B cell (primary cell): ENCODE results near the gene ZNF440. TPM values are rescaled to one million over a fixed set of nuclear protein-coding genes. Genes with fewer than 3 reads are reported as not detected.

Source experiments
- ATAC-seq: fragments of 200-7000 bp; cut with Tn5 transposase; one replicate; pipeline ENCODE4 v1.10.0; 2021; ENCODE audit warnings: low read depth, mild to moderate bottlenecking, moderate number of reproducible peaks, moderate library complexity
- CTCF ChIA-PET: fragments of 350-600 bp; sonication (Branson Sonifier 250); formaldehyde crosslinking; loops from one replicate; lab custom pipeline; 2021; ENCODE audit warnings: antibody characterized with exemption, inconsistent platforms; lab: Charles Lee
- POLR2A ChIA-PET: fragments of 350-600 bp; sonication (Branson Sonifier 250); formaldehyde crosslinking; loops from one replicate; lab custom pipeline; 2021; ENCODE audit warnings: antibody characterized with exemption; lab: Charles Lee
- DNase-seq: peaks from one replicate; pipeline ENCODE4 v3.0.0; 2013
- H2AFZ ChIP-seq: 2 replicates; pipeline ENCODE4 v1.6.1; 2012; ENCODE audit warnings: mild to moderate bottlenecking, low read depth, low read length; ENCODE audit not compliant: insufficient read depth, poor library complexity, severe bottlenecking
- H3K27ac ChIP-seq, 2 donors: 1 replicate in 1 of 2; 2 replicates in 1 of 2; pipeline ENCODE4 v1.5.1; 2012 to 2013; ENCODE audit warnings: low read length in 2 of 2, mild to moderate bottlenecking in 2 of 2, moderate library complexity in 1 of 2
- H3K27me3 ChIP-seq, 4 experiments: fragments of 200-600 bp in 1 of 4; sonication (generic) in 1 of 4; replicated peaks in 1 of 4; 1 replicate in 2 of 4; 2 replicates in 2 of 4; pipeline versions ENCODE4 v1.6.1 to v1.7.0; 2013 to 2016; ENCODE audit warnings: low read length in 3 of 4, mild to moderate bottlenecking in 2 of 4, mixed read lengths in 1 of 4, moderate library complexity in 1 of 4; ENCODE audit not compliant: insufficient read depth in 4 of 4, control insufficient read depth in 3 of 4; ENCODE audit errors: control extremely low read depth in 1 of 4
- H3K36me3 ChIP-seq, 2 experiments: replicated peaks in 1 of 2; 1 replicate in 1 of 2; 2 replicates in 1 of 2; pipeline versions ENCODE4 v1.6.1 to v1.7.1; 2013; ENCODE audit warnings: low read length in 1 of 2; ENCODE audit not compliant: insufficient read depth in 2 of 2, control insufficient read depth in 1 of 2; ENCODE audit errors: control extremely low read depth in 1 of 2, extremely low read depth in 1 of 2
- H3K4me1 ChIP-seq, 2 donors: fragments of 200-600 bp in 1 of 2; sonication (generic) in 1 of 2; 1 replicate in 1 of 2; 2 replicates in 1 of 2; pipeline versions ENCODE4 v1.5.1 to v1.6.1; 2013 to 2017; ENCODE audit warnings: low read length in 2 of 2; ENCODE audit not compliant: control insufficient read depth in 2 of 2, insufficient read depth in 2 of 2
- H3K4me2 ChIP-seq: replicated peaks from 2 replicates; pipeline ENCODE3; 2012; ENCODE audit warnings: mild to moderate bottlenecking, low read depth, low read length; ENCODE audit not compliant: poor library complexity, severe bottlenecking
- H3K4me3 ChIP-seq, 5 experiments: fragments of 200-600 bp in 1 of 5; sonication (generic) in 1 of 5; 1 replicate in 3 of 5; 2 replicates in 2 of 5; pipeline versions ENCODE4 v1.5.1 to v1.7.0; 2011 to 2016; ENCODE audit warnings: low read length in 4 of 5, mild to moderate bottlenecking in 4 of 5, low read depth in 2 of 5, control low read depth in 1 of 5, moderate library complexity in 1 of 5; ENCODE audit not compliant: insufficient read depth in 1 of 5; ENCODE audit errors: control extremely low read depth in 1 of 5, extremely low read depth in 1 of 5
- H3K79me2 ChIP-seq: fragments of 200-600 bp; sonication (generic); one replicate; pipeline ENCODE4 v1.6.0; 2016; ENCODE audit warnings: low read length; ENCODE audit not compliant: control insufficient read depth, insufficient read depth
- H3K9ac ChIP-seq: fragments of 200-600 bp; sonication (generic); 2 replicates; pipeline ENCODE4 v1.6.1; 2017; ENCODE audit warnings: mild to moderate bottlenecking, low read length, moderate library complexity
- H3K9me3 ChIP-seq, 3 donors: one replicate each; pipeline versions ENCODE4 v1.6.1 to v1.7.1; 2013; ENCODE audit warnings: low read length in 2 of 3; ENCODE audit not compliant: control insufficient read depth in 2 of 3, insufficient read depth in 1 of 3; ENCODE audit errors: control extremely low read depth in 1 of 3
- H4K20me1 ChIP-seq: 2 replicates; pipeline ENCODE4 v1.6.0; 2012; ENCODE audit warnings: mild to moderate bottlenecking, low read length; ENCODE audit not compliant: insufficient read depth, control insufficient read depth, poor library complexity, severe bottlenecking
- H3K27ac Mint-ChIP-seq: one replicate; pipeline ENCODE4 v1.8.0; 2021; ENCODE audit warnings: mixed read lengths
- H3K27me3 Mint-ChIP-seq: one replicate; pipeline ENCODE4 v1.8.0; 2021; ENCODE audit warnings: mixed read lengths
- H3K4me1 Mint-ChIP-seq: one replicate; pipeline ENCODE4 v1.8.0; 2021; ENCODE audit warnings: mixed read lengths
- H3K4me3 Mint-ChIP-seq: one replicate; pipeline ENCODE4 v1.8.0; 2021; ENCODE audit warnings: mixed read lengths
- H3K9me3 Mint-ChIP-seq: one replicate; pipeline ENCODE4 v1.8.0; 2022; ENCODE audit warnings: mixed read lengths; ENCODE audit not compliant: insufficient read depth
- CTCF ChIP-seq: fragments of 200-600 bp; IDR thresholded peaks from one replicate; pipeline ENCODE4 v1.8.0; 2022; ENCODE audit warnings: antibody characterized with exemption, mild to moderate bottlenecking
- EZH2 ChIP-seq: IDR thresholded peaks from 2 replicates; pipeline ENCODE4 v1.6.1; 2012; ENCODE audit warnings: borderline replicate concordance, low read depth, mild to moderate bottlenecking, moderate library complexity, low read length; ENCODE audit not compliant: insufficient read depth, poor library complexity, severe bottlenecking
- WGBS: methylation state at CpG from one replicate; pipeline ENCODE4 v1.1.5; 2013; ENCODE audit warnings: missing lambda C conversion rate; ENCODE audit not compliant: insufficient coverage; 5-methylcytosine and 5-hydroxymethylcytosine counted together
- intact Hi-C: fragments of 100-400 bp; cut with micrococcal nuclease; formaldehyde crosslinking; loops from one replicate; pipeline ENCODE4 v1.10.0; 2022
- polyA plus RNA-seq: library from polyadenylated mRNA; depleted of rRNA; stranded (reverse); fragments of >200 nt; gene quantifications from 2 replicates; pipeline ENCODE4 v1.2.3, GENCODE V29; 2012
- total RNA-seq, 2 donors: library from RNA; stranded (reverse); fragments of 120-200 nt in 1 of 2; gene quantifications; 1 replicate in 1 of 2; 2 replicates in 1 of 2; pipeline versions ENCODE4 v1.2.3 to v1.2.4, GENCODE V29; 2013 to 2022

ZNF440 gene
- total and polyA plus RNA-seq, 2 donors (not counting 1 experiment from before 2014, with no cell fraction given): 3.4 to 22.4 TPM

- H4K20me1 ChIP-seq: no peaks in the 10 kb centered on the region
- ChIA-PET CTCF (interaction anchor here (1.9 to 5.5 kb wide), 3 partner anchors 17 to 326 kb away, joined by 6 to 54 read pairs (median 12); partner anchors contain the start of genes ZNF20 and ZNF491), POLR2A (interaction anchor here (0.7 kb wide), 1 partner anchor 307 kb away, joined by 3 read pairs; no protein-coding TSS in a partner anchor)
- H3K9ac ChIP-seq: peak overlapping the region; percentile 81
- 26% methylated on average over 7 of the region's 13 CpGs for WGBS
- H3K27me3 ChIP-seq: no peaks in the 10 kb centered on the region
- no peaks in the 10 kb centered on the region for H3K36me3 ChIP-seq
- peak overlapping the region; percentile 82 for H3K4me2 ChIP-seq
- Mint-ChIP-seq H3K4me1 (peaks cover 29% of the 10 kb centered on the region), H3K27ac (peak overlapping the region; percentile 50), H3K4me3 (peak overlapping the region; percentile 87), H3K27me3 (no peaks in the 10 kb centered on the region), H3K9me3 (no peaks in the 10 kb centered on the region)
- peaks cover 4 to 14% of the 10 kb centered on the region in 2 donors for H3K4me1 ChIP-seq
- DNase-seq: no peak
- H3K4me3 ChIP-seq: peak overlapping the region; percentile 63 to 94 (median 77)
- peak overlapping the region; percentile 90 for H2AFZ ChIP-seq
- no peak for ATAC-seq
- intact Hi-C loops: loop anchor here (1.0 to 5.0 kb wide), 9 partner anchors 34 to 328 kb away; partner anchors contain the start of genes ZNF20 and ZNF439
- H3K79me2 ChIP-seq: peaks cover 42% of the 10 kb centered on the region
- H3K9me3 ChIP-seq: no peaks in the 10 kb centered on the region
- peak overlapping the region in 1 of 2 donors; percentile 66 for H3K27ac ChIP-seq
- TF ChIP-seq EZH2 (no peak), CTCF (no peak)
Observed at GRCh38 chr19:11814700-11815035, 595 bp downstream of the ZNF440 start.

GRCh38 chr19:11821474-11822109 lies 7.5 kb downstream of the ZNF440 start:
- H3K4me3 Mint-ChIP-seq: no peak overlapping the region
- Histone ChIP-seq H3K4me2 (no peak overlapping the region), H3K4me1 (no peaks in the 10 kb centered on the region), H4K20me1 (no peaks in the 10 kb centered on the region), H3K36me3 (peaks cover 0 to 9% of the 10 kb centered on the region in 2 experiments), H3K9me3 (no peaks in the 10 kb centered on the region), H3K9ac (no peak overlapping the region), H3K27ac (no peak overlapping the region), H3K4me3 (no peak overlapping the region), H2AFZ (no peak overlapping the region), H3K79me2 (peaks cover 44% of the 10 kb centered on the region), H3K27me3 (no peaks in the 10 kb centered on the region)
- H3K4me1 Mint-ChIP-seq: peaks cover 13% of the 10 kb centered on the region
- ChIA-PET CTCF (no interaction called here), POLR2A (no interaction called here)
- H3K27me3 Mint-ChIP-seq: no peaks in the 10 kb centered on the region
- ATAC-seq (no peak), DNase-seq (no peak)
- TF ChIP-seq EZH2 (no peak), CTCF (no peak)
- 100% methylated on average over 3 of the region's 5 CpGs for WGBS
- intact Hi-C loops: no loop called here
- H3K27ac Mint-ChIP-seq: no peak overlapping the region
- H3K9me3 Mint-ChIP-seq: no peaks in the 10 kb centered on the region
